Measurements from ENCODE around the gene DCAF12. TPM values are rescaled to one million over a fixed set of nuclear protein-coding genes. Genes with fewer than 3 reads are reported as not detected.

The DCAF12 gene
- total and polyA plus RNA-seq, 2 of the 13 experiments (the other 11 are each of a cell fraction or from before 2014, with no cell fraction given), result 26.8 to 37.4 TPM

GRCh38 chr9:34119713-34120112 is 6.8 kb downstream of the DCAF12 start:
- H4K20me1 ChIP-seq (ENCODE audit: insufficient read depth, low read length), result no peaks in the 10 kb centered on the region
- no peak for ATAC-seq
- ChIA-PET CTCF (ENCODE audit: low intra/inter-chr PET ratio, low total read pairs) (no interaction called here), POLR2A (no interaction called here)
- intact Hi-C loops (cut with micrococcal nuclease; ENCODE audit: unreplicated experiment) (no loop called here), in situ Hi-C loops (cut with HindIII; ENCODE audit: extremely low pct_ligation_motif_present, low pct_unique_long_range_greater_than_20kb) (loop anchor here (10.0 kb wide), 1 partner anchor 135 kb away; no protein-coding TSS in a partner anchor)
- H3K4me1 ChIP-seq (ENCODE audit: insufficient read depth, low read length), result peaks cover 28% of the 10 kb centered on the region
- H3K4me3 ChIP-seq (replicated peaks in 1 of 3; ENCODE audit: insufficient read depth in 1 of 3, low read depth in 2 of 3, low read length in 3 of 3), result no peak overlapping the region
- TF ChIP-seq ZNF121 (CRISPR knock-in tag; IDR thresholded peaks at IDR 0.05) (peak; percentile 55; the same call in 1 of the 2 replicates), ZMYM4 (CRISPR knock-in tag; IDR thresholded peaks at IDR 0.05) (no peak)
- 98% methylated on average over 3 of the region's 3 CpGs for WGBS (ENCODE audit: low lambda C conversion rate)
- H3K4me2 ChIP-seq (ENCODE audit: low read depth, low read length), result no peak overlapping the region
- no peak overlapping the region for H3K27ac ChIP-seq (ENCODE audit: extremely low read length, insufficient read depth, low read length)
- H3K79me2 ChIP-seq (ENCODE audit: insufficient read depth, low read length), result peaks cover 34% of the 10 kb centered on the region
- DNase-seq (ENCODE audit: low spot score), result no peak
- BruUV-seq (replicated peaks), result no TSS peak
- FAIRE-seq, result no peak
- H3K9ac ChIP-seq (ENCODE audit: insufficient read depth, low read depth, low read length), result no peak overlapping the region
- no peaks in the 10 kb centered on the region for H3K27me3 ChIP-seq (ENCODE audit: control insufficient read depth in 1 of 2, insufficient read depth in 2 of 2, low read length in 2 of 2)
- peaks cover 8 to 31% of the 10 kb centered on the region in 2 experiments for H3K36me3 ChIP-seq (replicated peaks in 1 of 2; ENCODE audit: control insufficient read depth in 1 of 2, insufficient read depth in 2 of 2, low read length in 2 of 2)
- no peaks in the 10 kb centered on the region for H3K9me3 ChIP-seq (ENCODE audit: low read length)
- no peak overlapping the region for H2AFZ ChIP-seq (ENCODE audit: low read length)

GRCh38 chr9:34114436-34114835 is 12.1 kb downstream of the DCAF12 start:
- Histone ChIP-seq H3K4me1 (ENCODE audit: insufficient read depth, low read length) (no peaks in the 10 kb centered on the region), H3K27me3 (ENCODE audit: control insufficient read depth in 1 of 2, insufficient read depth in 2 of 2, low read length in 2 of 2) (no peaks in the 10 kb centered on the region), H2AFZ (ENCODE audit: low read length) (no peak overlapping the region), H3K79me2 (ENCODE audit: insufficient read depth, low read length) (peaks cover 3% of the 10 kb centered on the region), H3K9ac (ENCODE audit: insufficient read depth, low read depth, low read length) (no peak overlapping the region), H4K20me1 (ENCODE audit: insufficient read depth, low read length) (no peaks in the 10 kb centered on the region), H3K4me3 (replicated peaks in 1 of 3; ENCODE audit: insufficient read depth in 1 of 3, low read depth in 2 of 3, low read length in 3 of 3) (no peak overlapping the region), H3K9me3 (ENCODE audit: low read length) (no peaks in the 10 kb centered on the region), H3K4me2 (ENCODE audit: low read depth, low read length) (no peak overlapping the region), H3K27ac (ENCODE audit: extremely low read length, insufficient read depth, low read length) (no peak overlapping the region), H3K36me3 (replicated peaks in 1 of 2; ENCODE audit: control insufficient read depth in 1 of 2, insufficient read depth in 2 of 2, low read length in 2 of 2) (peaks cover 8 to 38% of the 10 kb centered on the region in 2 experiments; a peak in 4 of 5 replicates)
- ChIA-PET CTCF (ENCODE audit: low intra/inter-chr PET ratio, low total read pairs) (no interaction called here), POLR2A (no interaction called here)
- no peak for FAIRE-seq
- TF ChIP-seq GFI1 (CRISPR knock-in tag; IDR thresholded peaks at IDR 0.05; ENCODE audit: borderline replicate concordance) (no peak), LCORL (IDR thresholded peaks at IDR 0.05) (no peak), LCORL (CRISPR knock-in tag; IDR thresholded peaks at IDR 0.05) (no peak), ZNF205 (CRISPR knock-in tag; IDR thresholded peaks at IDR 0.05) (no peak), CHD4 (IDR thresholded peaks at IDR 0.05; ENCODE audit: borderline replicate concordance, low read length) (no peak), ZFP91 (CRISPR knock-in tag; IDR thresholded peaks at IDR 0.05; ENCODE audit: borderline replicate concordance) (no peak), RFXAP (CRISPR knock-in tag; IDR thresholded peaks at IDR 0.05; ENCODE audit: borderline replicate concordance) (no peak), ATM (IDR thresholded peaks at IDR 0.05; ENCODE audit: borderline replicate concordance) (no peak), MAF1 (CRISPR knock-in tag; IDR thresholded peaks at IDR 0.05; ENCODE audit: borderline replicate concordance) (no peak), ZFY (CRISPR knock-in tag; IDR thresholded peaks at IDR 0.05) (no peak), ZNF430 (CRISPR knock-in tag; IDR thresholded peaks at IDR 0.05) (no peak), RXRA (CRISPR knock-in tag; IDR thresholded peaks at IDR 0.05) (no peak)
- intact Hi-C loops (cut with micrococcal nuclease; ENCODE audit: unreplicated experiment) (no loop called here), in situ Hi-C loops (cut with HindIII; ENCODE audit: extremely low pct_ligation_motif_present, low pct_unique_long_range_greater_than_20kb) (no loop called here)
- WGBS (ENCODE audit: low lambda C conversion rate), result 100% methylated on average over 4 of the region's 4 CpGs
- no TSS peak for BruUV-seq (replicated peaks)
- DNase-seq (ENCODE audit: low spot score), result no peak
- no peak for ATAC-seq
